Tibial nerve (tissue), 3 donors: ENCODE measurements around the gene ETV3L.

Source experiments
- CTCF ChIP-seq, 5 experiments: fragments of 200-600 bp in 3 of 5; fragments of 450-650 bp in 2 of 5; sonication (generic) in 3 of 5; IDR thresholded peaks; one replicate each; pipeline ENCODE4 v1.5.1; 2016 to 2019; ENCODE audit warnings: antibody characterized with exemption in 5 of 5, mild to moderate bottlenecking in 3 of 5, moderate library complexity in 2 of 5
- POLR2A ChIP-seq, 2 donors: fragments of 450-650 bp; IDR thresholded peaks; one replicate each; pipeline ENCODE4 v1.6.1; 2017; ENCODE audit warnings: antibody characterized with exemption in 2 of 2, mild to moderate bottlenecking in 2 of 2, moderate library complexity in 2 of 2

DNA sequence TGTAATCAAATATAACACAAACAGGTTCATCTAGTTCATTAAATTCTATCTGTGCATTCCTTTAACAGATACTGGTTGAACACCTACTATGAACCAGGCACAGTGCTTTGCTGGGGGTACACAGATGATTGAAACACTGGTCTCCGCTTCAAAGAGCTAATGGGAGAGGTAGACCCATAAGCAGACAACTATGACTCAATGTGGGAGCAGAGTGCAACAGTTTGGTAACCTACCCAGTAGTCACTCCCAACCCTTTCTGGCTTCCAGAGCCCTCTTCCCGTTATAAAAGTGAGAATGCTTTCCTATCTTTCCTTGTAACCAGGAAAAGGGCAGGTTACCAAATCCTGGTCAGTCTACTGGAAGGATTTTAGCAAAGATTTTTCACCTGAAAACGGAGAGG is 46.6 kb upstream of the ETV3L start:
- TF ChIP-seq CTCF (IDR thresholded peaks at IDR 0.05) (no peak), POLR2A (IDR thresholded peaks at IDR 0.05) (no peak)
